Measurements from ENCODE around the gene CAPN8. TPM values are rescaled to one million over a fixed set of nuclear protein-coding genes. Genes with fewer than 3 reads are reported as not detected.

Gene CAPN8
- total RNA-seq, 1 experiment from 2014 or later: 5.7 TPM

DNA sequence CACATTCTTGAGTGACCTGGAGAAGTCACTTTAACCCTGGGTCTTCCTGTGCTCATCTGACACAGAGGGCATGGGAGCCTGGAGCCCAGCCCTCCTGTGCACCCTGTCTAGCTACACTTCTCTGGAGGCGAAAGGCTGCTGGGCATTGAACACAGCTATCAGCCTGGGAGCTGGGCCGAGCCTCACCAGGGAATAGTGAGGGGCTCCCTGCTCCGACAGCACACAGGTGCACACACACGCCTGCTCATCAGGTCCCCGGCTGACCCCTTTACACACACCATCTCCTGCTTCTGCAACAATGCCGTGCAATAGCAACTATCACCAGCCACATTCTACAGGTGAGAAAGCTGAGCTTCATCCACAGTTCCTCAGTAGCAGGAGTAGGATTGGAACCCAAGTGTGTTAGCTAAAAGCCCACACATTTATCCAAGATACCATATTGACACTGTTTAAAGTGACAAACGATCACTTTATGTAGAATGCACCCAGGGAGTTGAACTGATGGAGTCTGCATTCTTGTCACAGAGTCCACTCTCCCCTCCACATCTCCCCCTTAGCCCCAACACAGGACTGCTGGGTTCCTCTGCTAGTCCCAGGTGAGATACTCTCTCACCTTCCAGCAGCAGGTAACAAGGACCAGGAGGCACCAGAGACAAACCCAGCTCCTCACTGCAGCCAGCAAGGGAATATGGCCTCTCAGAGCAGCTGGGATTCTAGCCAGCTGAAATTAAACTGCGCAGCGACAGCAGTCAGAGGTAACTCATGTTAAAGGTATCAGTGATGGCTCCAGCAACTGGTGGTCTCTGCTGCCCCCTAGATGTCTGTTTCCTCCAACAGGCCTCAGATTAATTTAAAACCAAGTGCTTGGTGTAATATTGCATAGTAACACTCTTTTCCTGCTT, 18.3 kb upstream of the CAPN8 start:
- intact Hi-C loops (cut with micrococcal nuclease): loop anchor here (1.0 to 5.0 kb wide), 6 partner anchors 153 to 946 kb away; no protein-coding TSS in a partner anchor
- Mint-ChIP-seq H3K4me3 (ENCODE audit: unreplicated experiment) (no peak overlapping the region), H3K27ac (ENCODE audit: low read depth, unreplicated experiment) (no peak overlapping the region), H3K36me3 (ENCODE audit: insufficient read depth, unreplicated experiment) (no peaks in the 10 kb centered on the region), H3K4me1 (ENCODE audit: insufficient read depth, unreplicated experiment) (peaks cover 6% of the 10 kb centered on the region), H3K9me3 (ENCODE audit: unreplicated experiment) (no peaks in the 10 kb centered on the region), H3K27me3 (ENCODE audit: insufficient read depth, unreplicated experiment) (no peaks in the 10 kb centered on the region)
- TF ChIP-seq, protein P1, sequence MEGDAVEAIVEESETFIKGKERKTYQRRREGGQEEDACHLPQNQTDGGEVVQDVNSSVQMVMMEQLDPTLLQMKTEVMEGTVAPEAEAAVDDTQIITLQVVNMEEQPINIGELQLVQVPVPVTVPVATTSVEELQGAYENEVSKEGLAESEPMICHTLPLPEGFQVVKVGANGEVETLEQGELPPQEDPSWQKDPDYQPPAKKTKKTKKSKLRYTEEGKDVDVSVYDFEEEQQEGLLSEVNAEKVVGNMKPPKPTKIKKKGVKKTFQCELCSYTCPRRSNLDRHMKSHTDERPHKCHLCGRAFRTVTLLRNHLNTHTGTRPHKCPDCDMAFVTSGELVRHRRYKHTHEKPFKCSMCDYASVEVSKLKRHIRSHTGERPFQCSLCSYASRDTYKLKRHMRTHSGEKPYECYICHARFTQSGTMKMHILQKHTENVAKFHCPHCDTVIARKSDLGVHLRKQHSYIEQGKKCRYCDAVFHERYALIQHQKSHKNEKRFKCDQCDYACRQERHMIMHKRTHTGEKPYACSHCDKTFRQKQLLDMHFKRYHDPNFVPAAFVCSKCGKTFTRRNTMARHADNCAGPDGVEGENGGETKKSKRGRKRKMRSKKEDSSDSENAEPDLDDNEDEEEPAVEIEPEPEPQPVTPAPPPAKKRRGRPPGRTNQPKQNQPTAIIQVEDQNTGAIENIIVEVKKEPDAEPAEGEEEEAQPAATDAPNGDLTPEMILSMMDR (IDR thresholded peaks at IDR 0.05; ENCODE audit: unreplicated experiment): peak; percentile 94
- DNase-seq (ENCODE audit: unreplicated experiment): peak; percentile 85
- ChIA-PET POLR2A (interaction anchor here (1.0 to 2.7 kb wide), 5 partner anchors 18 to 971 kb away, joined by 3 to 18 read pairs (median 4); partner anchors contain the start of genes AIDA, BROX and CAPN8), CTCF (interaction anchor here (0.6 to 13.2 kb wide), 76 partner anchors 9 to 955 kb away, joined by 3 to 324 read pairs (median 4); partner anchors contain the start of genes FAM177B and TLR5)
- BruUV-seq (replicated peaks): no TSS peak

DNA sequence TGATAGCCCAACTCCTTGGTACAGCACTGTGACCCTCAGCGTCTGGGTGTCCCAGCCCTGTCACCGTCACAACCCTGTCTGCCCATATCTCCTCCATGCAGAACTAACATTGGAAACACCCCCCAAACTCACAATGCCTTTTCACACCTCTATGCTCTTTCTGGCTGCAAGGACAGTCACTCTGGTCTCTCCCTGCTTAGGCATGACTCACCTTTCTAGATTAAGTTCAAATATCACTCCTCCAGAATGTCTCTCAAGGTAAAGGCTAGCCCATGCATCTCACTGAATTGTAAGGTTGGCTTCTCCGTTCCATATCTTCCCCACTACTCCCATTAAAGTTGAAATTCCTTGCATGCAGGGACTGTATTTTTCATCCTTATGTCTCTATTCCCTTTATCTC, 17.0 kb upstream of the CAPN8 start:
- no peak for DNase-seq (ENCODE audit: unreplicated experiment)
- peaks cover 6% of the 10 kb centered on the region for H3K4me1 Mint-ChIP-seq (ENCODE audit: insufficient read depth, unreplicated experiment)
- ChIA-PET POLR2A (interaction anchor here (1.0 to 1.8 kb wide), 2 partner anchors 17 to 970 kb away, joined by 3 to 4 read pairs; partner anchors contain the start of genes AIDA, BROX and CAPN8), CTCF (interaction anchor here (0.6 to 13.2 kb wide), 20 partner anchors 9 to 1221 kb away, joined by 3 to 324 read pairs (median 7); partner anchors contain the start of gene TLR5)
- no peaks in the 10 kb centered on the region for H3K27me3 Mint-ChIP-seq (ENCODE audit: insufficient read depth, unreplicated experiment)
- BruUV-seq (replicated peaks): no TSS peak
- TF ChIP-seq, protein P1 (IDR thresholded peaks at IDR 0.05; ENCODE audit: unreplicated experiment): no peak
- H3K4me3 Mint-ChIP-seq (ENCODE audit: unreplicated experiment): no peak overlapping the region
- intact Hi-C loops (cut with micrococcal nuclease): loop anchor here (5.0 kb wide), 1 partner anchor 590 kb away; no protein-coding TSS in a partner anchor
- no peaks in the 10 kb centered on the region for H3K36me3 Mint-ChIP-seq (ENCODE audit: insufficient read depth, unreplicated experiment)
- no peaks in the 10 kb centered on the region for H3K9me3 Mint-ChIP-seq (ENCODE audit: unreplicated experiment)
- H3K27ac Mint-ChIP-seq (ENCODE audit: low read depth, unreplicated experiment): no peak overlapping the region

DNA sequence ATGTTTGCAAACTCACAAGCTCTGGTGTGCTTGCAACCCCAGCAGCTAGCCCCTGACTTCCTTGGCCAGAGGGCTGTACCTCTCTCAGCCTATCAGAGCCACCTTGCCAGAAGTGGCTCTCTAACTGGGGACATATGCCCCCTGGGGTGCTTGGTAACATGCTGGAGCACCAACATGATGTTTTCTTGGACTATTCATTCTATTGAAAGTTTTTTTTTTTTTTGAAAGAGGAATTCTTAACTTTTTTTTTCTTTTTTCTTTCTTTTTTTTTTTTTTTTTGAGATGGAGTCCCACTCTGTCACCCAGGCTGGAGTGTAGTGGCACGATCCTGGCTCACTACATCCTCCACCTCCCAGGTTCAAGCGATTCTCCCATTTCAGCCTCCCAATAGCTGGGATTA, 14.7 kb upstream of the CAPN8 start:
- no TSS peak for BruUV-seq (replicated peaks)
- no peak for DNase-seq (ENCODE audit: unreplicated experiment)
- TF ChIP-seq, protein P1 (IDR thresholded peaks at IDR 0.05; ENCODE audit: unreplicated experiment): no peak
- CTCF ChIA-PET: interaction anchor here (0.6 to 13.2 kb wide), 11 partner anchors 8 to 1100 kb away, joined by 3 to 324 read pairs (median 7); partner anchors contain the start of gene TLR5
- intact Hi-C loops (cut with micrococcal nuclease): loop anchor here (5.0 kb wide), 1 partner anchor 588 kb away; no protein-coding TSS in a partner anchor
- POLR2A ChIA-PET: interaction anchor here (0.7 kb wide), 2 partner anchors 430 to 454 kb away, joined by 3 to 4 read pairs; no protein-coding TSS in a partner anchor
- no peaks in the 10 kb centered on the region for H3K36me3 Mint-ChIP-seq (ENCODE audit: insufficient read depth, unreplicated experiment)
- peaks cover 6% of the 10 kb centered on the region for H3K4me1 Mint-ChIP-seq (ENCODE audit: insufficient read depth, unreplicated experiment)
- H3K4me3 Mint-ChIP-seq (ENCODE audit: unreplicated experiment): no peak overlapping the region
- no peak overlapping the region for H3K27ac Mint-ChIP-seq (ENCODE audit: low read depth, unreplicated experiment)
- peaks cover 9% of the 10 kb centered on the region for H3K9me3 Mint-ChIP-seq (ENCODE audit: unreplicated experiment)
- no peaks in the 10 kb centered on the region for H3K27me3 Mint-ChIP-seq (ENCODE audit: insufficient read depth, unreplicated experiment)

DNA sequence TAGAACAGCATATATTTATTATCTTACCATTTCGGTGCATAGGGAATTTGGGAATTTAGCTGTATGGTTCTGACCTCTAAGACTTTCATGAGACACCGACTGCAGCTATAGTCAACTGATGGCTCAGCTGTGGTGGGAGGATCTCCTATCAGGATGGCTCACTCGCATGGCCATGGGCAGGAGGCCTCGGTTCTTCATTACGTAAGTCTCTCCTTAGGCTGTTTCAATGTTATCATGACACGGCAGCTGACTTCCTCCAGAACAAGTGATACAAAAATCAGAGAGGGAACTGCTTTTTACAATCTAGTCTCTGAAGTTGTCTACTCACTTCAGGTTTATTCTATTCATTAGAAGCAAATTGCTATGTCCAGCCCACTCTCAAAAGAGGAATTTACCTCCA, 13.3 kb upstream of the CAPN8 start:
- TF ChIP-seq, protein P1 (IDR thresholded peaks at IDR 0.05; ENCODE audit: unreplicated experiment): no peak
- Mint-ChIP-seq H3K36me3 (ENCODE audit: insufficient read depth, unreplicated experiment) (no peaks in the 10 kb centered on the region), H3K27me3 (ENCODE audit: insufficient read depth, unreplicated experiment) (no peaks in the 10 kb centered on the region), H3K4me1 (ENCODE audit: insufficient read depth, unreplicated experiment) (peaks cover 6% of the 10 kb centered on the region), H3K4me3 (ENCODE audit: unreplicated experiment) (no peak overlapping the region), H3K27ac (ENCODE audit: low read depth, unreplicated experiment) (no peak overlapping the region), H3K9me3 (ENCODE audit: unreplicated experiment) (peaks cover 16% of the 10 kb centered on the region)
- intact Hi-C loops (cut with micrococcal nuclease): loop anchor here (10.0 kb wide), 1 partner anchor 324 kb away; no protein-coding TSS in a partner anchor
- ChIA-PET POLR2A (no interaction called here), CTCF (interaction anchor here (0.6 to 13.2 kb wide), 11 partner anchors 8 to 589 kb away, joined by 3 to 324 read pairs (median 5); partner anchors contain the start of gene TLR5)
- no peak for DNase-seq (ENCODE audit: unreplicated experiment)
- no TSS peak for BruUV-seq (replicated peaks)
